ENCODE measurements around the gene RERG.
"Not testable (repeated sequence)": the region's sequence is repeated elsewhere in the genome, so short reads cannot be mapped to it uniquely, and the experiment has no call there.

The RERG gene

GRCh38 chr12:15115434-15115833 lies 105.8 kb downstream of the RERG start:
- no peak for DNase-seq
- H3K4me3 ChIP-seq (ENCODE audit: low read depth, low read length), result no peak overlapping the region

GRCh38 chr12:15114501-15114900 lies 106.7 kb downstream of the RERG start:
- no peaks in the 10 kb centered on the region for H3K27me3 ChIP-seq (replicated peaks)
- TF ChIP-seq CTCF (IDR thresholded peaks at IDR 0.05; ENCODE audit: low read depth, low read length, missing control alignments), result no peak
- H3K4me3 ChIP-seq (ENCODE audit: low read depth, low read length), result no peak overlapping the region
- H3K36me3 ChIP-seq (replicated peaks), result no peaks in the 10 kb centered on the region
- H3K27ac ChIP-seq, result no peak overlapping the region
- no peak for DNase-seq
- in situ Hi-C loops (cut with HindIII; ENCODE audit: low pct_ligation_motif_present, low sequenced_read_pairs), result no loop called here

More at GRCh38 chr12:15115434-15115833, 105.8 kb downstream of the RERG start:
- Histone ChIP-seq H3K27me3 (replicated peaks) (no peaks in the 10 kb centered on the region), H3K27ac (no peak overlapping the region), H3K36me3 (replicated peaks) (no peaks in the 10 kb centered on the region)
- TF ChIP-seq CTCF (IDR thresholded peaks at IDR 0.05; ENCODE audit: low read depth, low read length, missing control alignments), result no peak
- in situ Hi-C loops (cut with HindIII; ENCODE audit: low pct_ligation_motif_present, low sequenced_read_pairs), result no loop called here

- no peak overlapping the region for H3K27ac ChIP-seq
- no peaks in the 10 kb centered on the region for H3K36me3 ChIP-seq (replicated peaks)
- TF ChIP-seq CTCF (IDR thresholded peaks at IDR 0.05; ENCODE audit: low read depth, low read length, missing control alignments), result no peak
- DNase-seq, result no peak
- no peak overlapping the region for H3K4me3 ChIP-seq (ENCODE audit: low read depth, low read length)
- H3K27me3 ChIP-seq (replicated peaks), result no peaks in the 10 kb centered on the region
- in situ Hi-C loops (cut with HindIII; ENCODE audit: low pct_ligation_motif_present, low sequenced_read_pairs), result no loop called here
These were observed 128.4 kb downstream of the RERG start for GRCh38 chr12:15092826-15093225.

- H3K4me3 ChIP-seq (ENCODE audit: low read depth, low read length), result no peak overlapping the region
- H3K27ac ChIP-seq, result no peak overlapping the region
- no peaks in the 10 kb centered on the region for H3K27me3 ChIP-seq (replicated peaks)
- TF ChIP-seq CTCF (IDR thresholded peaks at IDR 0.05; ENCODE audit: low read depth, low read length, missing control alignments), result no peak
- in situ Hi-C loops (cut with HindIII; ENCODE audit: low pct_ligation_motif_present, low sequenced_read_pairs), result no loop called here
- H3K36me3 ChIP-seq (replicated peaks), result no peaks in the 10 kb centered on the region
- no peak for DNase-seq
These were observed 130.8 kb downstream of the RERG start for GRCh38 chr12:15090441-15090840.

- Histone ChIP-seq H3K4me3 (ENCODE audit: low read depth, low read length) (no peak overlapping the region), H3K27ac (no peak overlapping the region), H3K27me3 (replicated peaks) (no peaks in the 10 kb centered on the region), H3K36me3 (replicated peaks) (no peaks in the 10 kb centered on the region)
- in situ Hi-C loops (cut with HindIII; ENCODE audit: low pct_ligation_motif_present, low sequenced_read_pairs), result no loop called here
- no peak for TF ChIP-seq CTCF (IDR thresholded peaks at IDR 0.05; ENCODE audit: low read depth, low read length, missing control alignments)
- DNase-seq, result no peak
These were observed 133.1 kb downstream of the RERG start for GRCh38 chr12:15088105-15088504.

- in situ Hi-C loops (cut with HindIII; ENCODE audit: low pct_ligation_motif_present, low sequenced_read_pairs); H3K4me3 ChIP-seq (ENCODE audit: low read depth, low read length); H3K36me3 ChIP-seq (replicated peaks); H3K27me3 ChIP-seq (replicated peaks); H3K27ac ChIP-seq; DNase-seq: not testable (repeated sequence)
These were observed 143.5 kb downstream of the RERG start for GRCh38 chr12:15077751-15078150.

Measured in brain microvascular endothelial cell (primary cell).